Ishikawa (cell line): ENCODE results near the gene CTSG.

ENCODE experiments used
- EGR1 ChIP-seq: IDR thresholded peaks from 2 replicates; pipeline ENCODE4 v1.6.1; 2012
- EP300 ChIP-seq: IDR thresholded peaks from 2 replicates; pipeline ENCODE4 v1.6.1; 2012; ENCODE audit warnings: borderline replicate concordance
- NFIC ChIP-seq: IDR thresholded peaks from 2 replicates; pipeline ENCODE4 v1.6.1; 2012
- TEAD4 ChIP-seq: IDR thresholded peaks from 2 replicates; pipeline ENCODE4 v1.6.1; 2012
- YY1 ChIP-seq: IDR thresholded peaks from 2 replicates; pipeline ENCODE4 v1.6.1; 2012; ENCODE audit warnings: low read depth
- ZBTB7A ChIP-seq: IDR thresholded peaks from 2 replicates; pipeline ENCODE4 v1.6.1; 2012; ENCODE audit warnings: low read depth

The CTSG gene

GRCh38 chr14:24534286-24534685 lies 41.8 kb downstream of the CTSG start:
- TF ChIP-seq EP300: no peak
- TF ChIP-seq TEAD4: no peak
- no peak for TF ChIP-seq ZBTB7A
- no peak for TF ChIP-seq NFIC
- no peak for TF ChIP-seq YY1
- TF ChIP-seq EGR1: no peak
